Forelimb muscle (tissue), 1 donor: ENCODE measurements around the gene PLD2. TPM values are rescaled to one million over a fixed set of nuclear protein-coding genes. Genes with fewer than 3 reads are reported as not detected.

ENCODE experiments used
- DNase-seq: peaks from one replicate; pipeline ENCODE4 v3.0.0-alpha.2; 2013; ENCODE audit warnings: low read depth
- polyA plus RNA-seq: library from polyadenylated mRNA; unstranded; fragments of 120-200 nt; gene quantifications from one replicate; pipeline ENCODE4 v1.2.1, GENCODE V29; 2013; ENCODE audit not compliant: insufficient read length

Gene PLD2
- 25.4 TPM for polyA plus RNA-seq

GRCh38 chr17:4806777-4807604, at the start of gene PLD2:
TSS of gene PLD2 (plus strand) at chr17:4807152. CDS start at chr17:4807773, 621 bp downstream.
- DNase-seq = peak; percentile 71

- no peak for DNase-seq
Measured at GRCh38 chr17:4759776-4760236, 47.1 kb upstream of the PLD2 start.

DNA sequence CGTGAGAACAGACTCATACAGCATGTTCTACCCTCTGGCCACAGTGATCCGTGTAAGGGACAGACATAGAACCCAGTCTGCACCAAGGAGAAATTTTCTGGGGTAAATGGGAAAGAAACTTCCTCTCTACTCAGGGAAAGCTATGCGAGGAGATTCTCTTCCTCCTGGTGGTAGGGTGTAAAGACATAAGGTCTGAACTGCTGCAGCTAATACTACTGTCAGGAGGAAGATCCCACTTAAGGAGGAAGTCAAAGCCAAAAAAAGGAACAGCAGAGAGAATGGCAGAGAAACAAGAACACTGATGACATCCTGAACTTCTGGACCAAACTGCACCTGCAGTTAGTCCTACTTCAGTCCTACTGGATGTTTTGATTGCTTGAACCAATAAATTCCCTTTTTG, 42.4 kb upstream of the PLD2 start:
- no peak for DNase-seq

- DNase-seq = no peak
Measured at GRCh38 chr17:4766201-4766600, 40.8 kb upstream of the PLD2 start.

DNA sequence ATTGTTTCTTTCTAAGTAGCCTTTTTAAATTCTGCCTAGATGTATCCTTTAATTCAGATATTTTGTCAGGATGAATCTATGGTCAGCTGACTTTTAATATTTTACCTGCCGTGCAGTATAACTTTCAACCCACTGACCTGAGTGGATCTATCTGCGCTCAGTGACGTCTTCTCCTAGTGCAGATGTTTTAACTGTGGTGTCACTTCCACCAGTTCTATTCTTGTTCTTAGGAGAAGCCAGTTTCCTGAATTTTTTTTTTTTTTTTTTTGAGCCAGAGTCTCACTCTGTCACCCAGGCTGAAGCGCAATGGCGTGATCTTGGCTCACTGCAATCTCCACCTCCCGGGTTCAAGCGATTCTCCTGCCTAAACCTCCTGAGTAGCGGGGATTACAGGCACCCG, 40.2 kb upstream of the PLD2 start:
- no peak for DNase-seq

DNA sequence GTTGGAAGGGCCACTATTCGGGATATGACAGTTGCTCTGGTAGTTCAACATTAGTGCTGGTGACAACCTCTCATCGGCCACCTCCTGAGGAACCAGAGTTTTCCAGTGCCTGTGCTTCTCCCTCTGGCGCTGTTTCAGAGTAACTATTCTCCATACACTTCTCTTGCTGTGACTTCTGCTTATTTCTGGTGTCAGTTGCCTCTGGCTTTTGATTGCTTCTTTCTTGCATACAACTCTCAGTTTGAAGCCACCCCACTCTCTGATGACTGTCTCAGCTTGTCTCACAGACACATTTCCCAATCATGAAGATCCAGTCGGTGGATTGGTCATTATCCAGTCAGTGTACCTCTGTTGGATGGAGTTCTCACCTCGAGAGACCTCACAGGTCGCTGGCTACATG, 38.7 kb upstream of the PLD2 start:
- no peak for DNase-seq

DNA sequence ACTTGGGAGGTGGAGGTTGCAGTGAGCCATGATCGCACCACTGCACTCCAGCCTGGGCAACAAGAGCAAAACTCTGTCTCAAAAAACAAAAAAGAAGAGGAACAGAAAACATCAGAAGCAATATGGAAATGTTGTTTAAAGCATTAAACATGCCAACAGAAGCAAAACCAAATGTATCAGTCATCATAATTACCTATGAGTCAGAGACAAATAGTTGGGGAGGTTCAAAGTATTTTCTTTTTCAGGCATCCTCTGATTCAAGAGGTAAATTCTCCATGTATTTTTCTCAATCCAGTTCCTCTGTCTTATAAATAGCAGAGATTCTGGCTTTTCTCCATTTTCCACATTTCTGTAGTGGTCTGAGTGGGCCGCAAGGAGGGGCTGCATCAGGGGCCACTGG, 37.3 kb upstream of the PLD2 start:
- DNase-seq = no peak

DNA sequence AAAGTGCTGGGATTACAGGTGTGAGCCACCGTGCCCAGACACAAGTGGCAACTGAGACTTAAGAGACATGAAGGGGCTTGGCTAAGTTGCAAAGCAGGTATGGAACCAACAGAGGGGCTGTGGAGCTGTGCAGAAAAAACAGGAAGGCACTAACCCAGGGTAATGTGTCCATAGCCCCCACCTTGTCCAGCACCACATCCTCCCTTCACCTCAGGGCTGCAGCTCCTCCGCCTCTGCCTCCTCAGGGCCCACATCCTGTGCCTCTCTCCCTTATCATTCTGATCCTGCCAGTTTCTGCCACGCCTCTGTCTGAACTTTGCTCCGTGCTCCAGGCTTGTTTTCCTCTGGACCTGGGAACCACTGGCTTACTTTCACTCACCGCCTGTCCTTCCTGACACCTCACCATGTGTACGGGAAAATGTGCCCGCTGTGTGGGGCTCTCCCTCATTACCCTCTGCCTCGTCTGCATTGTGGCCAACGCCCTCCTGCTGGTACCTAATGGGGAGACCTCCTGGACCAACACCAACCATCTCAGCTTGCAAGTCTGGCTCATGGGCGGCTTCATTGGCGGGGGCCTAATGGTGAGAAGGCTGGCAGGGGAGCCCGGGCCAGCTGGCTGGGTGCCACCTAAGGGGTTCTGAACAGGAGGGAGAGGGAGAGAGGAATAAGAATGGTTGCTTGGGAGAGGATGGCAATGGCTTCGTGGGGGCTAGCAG, 35.3 kb upstream of the PLD2 start, which contains the start of gene TM4SF5:
Gene TM4SF5 (plus strand): TSS at position 368 of the 716 bp plus-strand sequence. CDS start 37 bp downstream, at position 405.
- no peak for DNase-seq

GRCh38 chr17:4772235-4772613, 34.7 kb upstream of the PLD2 start:
- no peak for DNase-seq

DNA sequence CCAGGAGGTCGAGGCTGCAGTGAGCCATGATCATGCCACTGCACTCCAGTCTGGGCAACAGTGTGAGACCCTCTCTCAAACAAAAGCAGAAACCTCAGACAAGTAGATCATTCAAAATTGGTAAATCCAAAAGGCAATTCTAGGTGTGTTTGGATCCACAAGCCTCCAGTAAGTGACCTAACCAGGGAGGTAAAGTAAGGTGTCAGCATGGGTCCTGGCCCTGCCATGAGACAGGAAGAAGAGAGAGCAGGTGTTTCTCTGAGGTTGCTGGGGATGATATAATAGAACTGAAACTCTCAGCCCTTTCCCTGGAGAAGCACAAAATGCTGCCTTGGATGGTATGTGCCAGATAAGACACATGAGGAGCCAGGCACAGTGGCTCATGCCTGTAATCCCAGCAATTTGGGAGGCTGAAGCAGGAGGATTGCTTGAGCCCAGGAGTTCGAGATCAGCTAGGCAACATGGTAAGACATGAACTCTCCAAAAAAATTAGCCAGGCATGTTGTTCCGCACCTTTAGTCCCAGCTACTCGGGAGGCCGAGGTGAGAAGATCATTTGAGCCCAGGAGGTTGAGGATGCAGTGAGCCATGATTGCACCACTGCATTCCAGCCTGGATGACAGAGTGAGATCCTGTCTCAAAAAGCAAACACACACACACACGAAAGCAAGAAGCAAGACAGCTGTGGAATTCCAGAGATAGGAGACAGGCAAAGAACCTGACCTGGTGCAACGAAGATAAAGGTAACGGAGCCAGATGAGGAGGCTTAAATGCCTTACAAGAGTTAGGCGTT, 28.8 kb upstream of the PLD2 start:
- no peak for DNase-seq

GRCh38 chr17:4780325-4780955, 26.5 kb upstream of the PLD2 start:
- no peak for DNase-seq

DNA sequence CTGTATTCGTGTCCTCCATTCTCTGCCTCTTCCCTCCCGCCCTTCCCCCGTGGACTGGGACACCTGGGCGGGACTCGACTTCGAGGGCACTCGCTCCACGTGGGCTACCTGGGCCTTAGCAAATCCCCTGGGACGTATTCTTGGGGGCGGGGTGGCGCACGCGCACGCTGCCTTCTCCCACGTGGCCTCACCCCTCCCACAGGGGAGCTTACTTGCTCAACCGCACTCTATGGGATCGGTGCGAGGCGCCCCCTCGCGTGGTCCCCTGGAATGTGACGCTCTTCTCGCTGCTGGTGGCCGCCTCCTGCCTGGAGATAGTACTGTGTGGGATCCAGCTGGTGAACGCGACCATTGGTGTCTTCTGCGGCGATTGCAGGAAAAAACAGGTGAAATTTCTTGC, 24.3 kb upstream of the PLD2 start:
- no peak for DNase-seq

DNA sequence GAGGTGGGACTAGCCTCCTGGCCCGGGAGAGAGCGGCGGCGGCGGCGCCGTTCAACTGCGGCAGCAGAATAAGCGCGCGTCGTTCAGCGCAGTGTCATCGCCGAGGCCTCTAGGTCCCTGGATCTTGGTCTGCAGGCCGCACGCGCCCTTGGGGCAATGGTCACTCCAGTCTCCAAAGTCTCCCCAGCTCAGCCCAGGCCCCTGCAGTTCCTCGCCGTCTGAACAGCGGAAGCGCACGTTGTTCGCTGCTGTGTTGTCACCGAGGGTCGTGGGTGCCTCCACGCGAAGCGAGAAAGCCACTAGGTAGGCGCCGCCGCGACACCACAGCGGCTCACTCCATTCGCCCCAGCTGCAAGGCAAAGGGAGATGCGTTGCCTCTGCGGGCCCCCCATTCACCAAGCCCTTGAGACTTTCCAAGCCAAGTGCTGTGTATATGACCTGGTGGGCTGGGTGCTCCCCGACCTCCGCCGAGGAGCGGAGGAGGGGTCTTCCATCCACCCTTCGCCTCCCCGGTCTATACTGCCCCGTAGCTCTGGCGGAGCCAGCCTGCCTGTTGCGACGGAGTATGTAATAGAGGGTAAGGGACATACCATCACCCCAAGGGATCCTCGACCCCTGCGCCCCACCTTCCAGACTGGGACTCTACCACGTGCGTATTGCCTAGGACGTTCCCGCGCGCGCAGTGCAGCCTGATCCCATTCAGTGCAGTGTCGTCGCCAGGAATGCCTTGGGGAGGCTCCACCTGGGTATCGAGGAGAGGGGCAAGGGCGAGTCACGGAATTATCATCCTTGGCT, 21.4 kb upstream of the PLD2 start:
- no peak for DNase-seq

DNA sequence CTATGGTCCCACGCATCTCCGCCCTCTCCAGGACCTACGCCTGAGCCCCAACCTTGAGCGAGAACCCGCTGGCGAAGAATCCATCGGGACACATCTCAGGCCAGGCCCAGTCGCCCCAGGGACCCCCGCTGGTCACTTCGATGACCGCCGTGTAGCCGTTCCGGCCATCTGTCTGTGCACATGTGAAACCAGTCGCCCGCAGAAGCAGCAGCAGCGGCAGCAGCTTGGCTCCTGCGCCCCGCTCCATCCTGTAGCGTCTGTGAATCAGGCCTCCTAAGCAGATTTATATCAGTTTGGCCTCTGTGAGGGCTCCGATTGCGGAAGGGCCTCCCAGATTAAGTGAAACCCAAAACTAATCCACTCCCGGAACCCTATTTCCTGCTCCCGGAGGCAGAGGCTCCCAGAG, 20.8 kb upstream of the PLD2 start, which contains the start of gene VMO1:
Gene VMO1 (minus strand): TSS at position 259 of the 406 bp plus-strand sequence. CDS start 12 bp downstream, at position 247.
- DNase-seq = no peak

GRCh38 chr17:4786516-4786915, 20.4 kb upstream of the PLD2 start:
- DNase-seq = no peak

DNA sequence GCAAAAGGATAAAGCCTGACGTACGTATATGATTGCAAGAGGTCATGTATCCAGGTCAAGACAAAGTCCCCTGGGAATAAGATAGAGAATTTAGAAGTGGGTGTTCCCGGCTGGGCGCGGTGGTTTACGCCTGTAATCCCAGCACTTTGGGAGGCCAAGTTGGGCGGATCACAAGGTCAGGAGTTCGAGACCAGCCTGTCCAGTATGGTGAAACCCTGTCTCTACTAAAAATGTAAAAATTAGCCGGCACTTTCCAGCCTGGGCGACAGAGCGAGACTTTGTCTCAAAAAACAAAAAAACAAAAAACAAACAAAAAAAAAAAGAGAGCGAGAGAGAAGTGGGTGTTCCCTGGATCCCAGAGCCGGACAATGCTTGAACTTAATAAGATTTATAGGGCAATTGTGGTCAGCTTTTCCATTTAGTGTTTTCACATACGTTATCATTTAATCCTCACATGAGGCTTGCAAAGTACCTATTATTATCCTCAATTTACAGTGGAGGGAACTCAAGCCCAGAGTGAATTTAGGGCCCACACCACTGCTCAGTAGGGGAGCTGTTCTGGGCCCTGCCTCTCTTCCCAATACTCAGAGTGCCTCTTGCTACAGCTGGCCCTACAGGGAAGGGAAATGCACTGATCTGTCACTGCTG, 18.7 kb upstream of the PLD2 start:
- DNase-seq = no peak

DNA sequence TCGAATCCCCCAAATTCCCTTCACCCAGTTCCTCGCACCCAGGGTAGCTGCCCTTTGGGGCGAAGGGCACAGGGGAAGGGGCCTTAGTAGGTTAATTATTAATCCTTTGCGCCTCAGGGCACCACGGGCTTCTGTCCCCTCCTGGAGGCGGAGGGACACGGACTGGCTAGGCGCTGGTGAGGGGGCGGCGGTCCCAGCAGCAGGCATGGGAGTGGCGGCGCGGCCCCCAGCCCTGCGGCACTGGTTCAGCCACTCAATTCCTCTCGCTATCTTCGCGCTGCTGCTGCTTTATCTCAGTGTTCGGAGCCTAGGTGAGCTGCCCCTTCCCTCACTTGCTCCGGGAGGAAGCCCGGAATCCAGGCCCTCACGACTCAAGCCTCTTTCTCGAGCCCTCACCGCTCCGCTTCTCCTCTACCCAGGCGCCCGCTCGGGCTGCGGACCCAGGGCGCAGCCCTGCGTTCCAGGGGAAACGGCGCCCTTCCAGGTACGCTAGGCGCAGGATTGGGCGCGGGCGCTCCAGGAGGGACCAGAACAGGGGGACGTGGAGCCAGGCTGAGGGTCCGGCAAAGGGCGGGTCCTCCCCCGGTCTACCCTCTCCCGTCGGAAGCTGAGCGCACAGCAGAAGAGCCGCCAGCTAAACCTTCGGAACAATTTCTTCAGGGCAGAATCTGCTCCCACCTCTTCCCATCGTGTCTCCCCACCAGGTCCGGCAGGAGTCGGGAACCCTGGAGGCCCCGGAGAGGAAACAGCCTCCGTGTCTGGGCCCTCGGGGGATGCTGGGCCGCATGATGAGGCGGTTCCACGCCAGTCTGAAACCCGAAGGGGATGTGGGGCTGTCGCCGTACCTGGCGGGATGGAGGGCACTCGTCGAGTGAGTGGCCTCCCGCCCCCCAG, 17.9 kb upstream of the PLD2 start, which contains the start of gene GLTPD2:
Gene GLTPD2 (plus strand): TSS at position 158 of the 894 bp plus-strand sequence. CDS start 48 bp downstream, at position 206.
- DNase-seq = no peak

GRCh38 chr17:4789701-4789950, 17.3 kb upstream of the PLD2 start:
- no peak for DNase-seq
